CD1c-positive myeloid dendritic cell (primary cell): Measurements from ENCODE around the gene KLRF2.

ENCODE experiments used
- DNase-seq: peaks from one replicate; pipeline ENCODE4 v3.0.0-alpha.2; 2016; ENCODE audit errors: extremely low spot score

Gene KLRF2

GRCh38 chr12:9888665-9889273 is 7.5 kb downstream of the KLRF2 start:
- no peak for DNase-seq

GRCh38 chr12:9895215-9895971 is 14.1 kb downstream of the KLRF2 start:
- no peak for DNase-seq

DNA sequence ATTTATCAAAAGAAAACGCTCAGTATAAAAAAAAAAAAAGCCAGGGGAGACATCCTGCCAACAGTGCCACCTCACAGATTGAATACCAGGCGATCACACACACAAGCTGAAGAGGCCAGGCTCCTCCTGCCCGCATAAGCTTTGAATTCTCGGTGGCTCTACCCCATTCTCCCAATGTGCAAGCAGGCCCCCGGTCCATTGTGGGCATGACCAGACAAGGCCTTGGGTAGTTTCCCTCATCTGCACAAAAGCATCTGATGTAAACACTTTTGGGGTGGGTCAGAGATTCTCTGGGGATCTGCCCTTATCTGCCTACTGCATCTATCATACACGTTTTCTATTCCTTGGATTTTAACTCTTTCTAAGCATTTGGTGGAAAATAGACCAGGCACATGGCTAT is 16.2 kb downstream of the KLRF2 start:
- no peak for DNase-seq

GRCh38 chr12:9899209-9899608 is 17.9 kb downstream of the KLRF2 start:
- DNase-seq, result no peak

DNA sequence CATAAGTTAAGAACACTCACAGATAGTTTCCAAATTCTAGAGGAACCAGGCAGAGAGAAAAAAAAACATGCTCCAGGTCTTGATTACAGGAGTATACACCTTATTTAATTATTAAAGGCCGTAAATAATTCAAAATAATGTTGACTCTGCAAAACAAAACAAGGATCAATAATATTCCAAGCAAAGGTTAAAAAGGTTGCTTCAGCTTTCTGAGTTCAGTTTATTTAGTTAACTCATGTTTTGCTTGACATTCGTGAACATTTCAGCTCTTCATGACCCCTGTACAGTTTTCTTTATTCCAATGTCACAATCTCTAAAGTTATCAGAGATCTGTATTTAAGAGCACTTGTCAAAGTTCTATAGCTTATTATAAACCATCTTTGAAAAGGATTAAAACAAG is 19.6 kb downstream of the KLRF2 start:
- DNase-seq, result no peak

- DNase-seq, result no peak
Observed at GRCh38 chr12:9902539-9903228, 21.4 kb downstream of the KLRF2 start.

- peak; percentile 29 for DNase-seq
Observed at GRCh38 chr12:9906873-9907272, 25.6 kb downstream of the KLRF2 start.

- no peak for DNase-seq
Observed at GRCh38 chr12:9907769-9908168, 26.5 kb downstream of the KLRF2 start.

DNA sequence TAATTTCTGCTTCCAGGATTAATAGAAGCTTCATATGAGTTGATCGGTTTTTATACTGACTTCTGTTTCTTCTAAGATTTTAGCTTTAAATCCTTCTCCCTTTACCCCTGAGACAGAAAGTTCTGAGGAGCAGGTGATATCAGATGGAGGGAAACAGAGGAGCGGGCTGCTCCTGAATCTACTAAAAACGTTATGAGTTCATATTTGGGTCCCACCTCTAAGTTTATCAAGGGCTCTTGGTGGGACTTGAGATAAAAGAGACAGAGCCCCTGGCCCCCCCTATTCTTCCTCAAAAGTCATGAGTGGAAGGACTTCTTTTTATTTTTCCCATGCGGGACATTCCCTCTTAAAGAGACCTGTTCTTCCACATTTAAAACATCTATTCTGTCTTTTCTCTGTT is 27.1 kb downstream of the KLRF2 start:
- no peak for DNase-seq

DNA sequence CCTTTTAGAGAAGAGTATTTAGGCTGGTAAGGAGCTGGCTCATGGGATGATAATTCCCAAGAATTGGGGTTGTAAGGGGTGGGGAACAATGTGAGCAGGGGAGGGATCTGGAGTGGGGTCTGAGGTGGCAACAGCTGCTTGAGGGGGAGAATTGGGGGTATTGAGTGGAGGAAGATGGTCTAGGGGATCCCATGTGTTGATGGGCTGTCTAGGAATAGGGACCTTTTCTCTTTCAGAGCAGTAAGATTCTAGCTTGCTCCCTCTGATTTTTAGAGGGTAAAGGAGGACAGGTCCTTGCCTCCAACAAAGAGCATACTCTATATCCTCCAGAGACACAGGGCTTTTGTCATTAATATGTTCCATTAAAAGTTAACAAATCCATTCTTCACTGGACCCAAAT is 28.4 kb downstream of the KLRF2 start:
- no peak for DNase-seq

DNA sequence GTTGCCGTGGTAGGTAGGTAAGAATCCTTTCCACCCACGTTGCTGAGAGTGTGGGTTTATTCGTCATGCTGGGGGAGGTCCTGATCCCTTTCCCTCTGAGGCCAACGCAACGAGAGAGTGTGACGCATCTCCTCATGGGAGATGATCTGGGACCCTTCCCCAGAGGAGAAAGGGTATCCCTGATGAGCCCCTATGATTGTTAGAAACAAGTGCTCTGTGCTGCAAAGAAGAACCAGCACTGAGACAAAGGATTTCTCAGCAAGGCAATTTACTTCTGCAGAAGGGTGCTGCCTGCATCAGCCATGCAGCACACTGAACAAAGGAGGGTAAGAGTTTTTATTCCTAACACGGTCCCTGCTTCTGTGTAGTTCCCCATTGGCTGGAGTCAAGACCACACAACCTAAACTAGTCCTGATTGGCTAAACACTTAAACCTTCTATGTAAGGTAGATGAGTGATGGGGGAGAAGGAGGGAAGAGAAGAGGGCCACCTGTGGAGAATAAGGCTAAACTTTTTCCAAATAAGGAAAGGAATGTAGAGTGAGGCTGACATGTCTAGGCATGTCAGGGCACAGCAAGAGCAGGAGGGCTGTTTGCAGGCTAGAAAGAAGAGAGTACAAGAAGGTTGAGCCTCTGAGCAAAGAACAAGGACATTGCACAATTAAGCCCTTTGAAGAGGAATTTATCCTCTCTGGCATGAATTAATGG is 29.6 kb downstream of the KLRF2 start:
- DNase-seq, result no peak

- no peak for DNase-seq
Observed at GRCh38 chr12:9911708-9912107, 30.4 kb downstream of the KLRF2 start.

- DNase-seq, result no peak
Observed at GRCh38 chr12:9919443-9919842, 38.2 kb downstream of the KLRF2 start.

DNA sequence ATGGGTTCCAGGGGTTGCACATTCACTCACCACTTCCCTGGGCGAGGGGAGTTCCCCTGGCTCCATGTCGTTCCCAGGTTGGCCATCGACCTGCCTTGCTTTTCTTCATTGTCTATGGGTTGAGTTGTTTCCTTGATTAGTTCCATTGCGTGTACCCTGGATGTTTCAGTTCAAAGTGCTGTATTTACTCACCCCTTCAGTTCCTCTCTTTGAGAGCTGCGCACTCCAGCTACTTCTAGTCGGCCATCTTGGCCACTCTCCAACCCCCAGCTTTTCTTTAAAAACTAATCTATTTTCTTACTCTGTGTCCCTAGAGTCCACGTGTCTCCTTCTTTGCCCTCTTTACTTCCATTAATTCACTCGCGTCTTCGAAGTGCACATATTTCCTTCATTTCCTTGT is 39.2 kb downstream of the KLRF2 start:
- DNase-seq, result no peak

GRCh38 chr12:9922429-9922828 is 41.1 kb downstream of the KLRF2 start:
- no peak for DNase-seq

- peak; percentile 60 for DNase-seq
Observed at GRCh38 chr12:9925705-9926393, 44.6 kb downstream of the KLRF2 start.

- DNase-seq, result no peak
Observed at GRCh38 chr12:9926876-9927275, 45.6 kb downstream of the KLRF2 start.

DNA sequence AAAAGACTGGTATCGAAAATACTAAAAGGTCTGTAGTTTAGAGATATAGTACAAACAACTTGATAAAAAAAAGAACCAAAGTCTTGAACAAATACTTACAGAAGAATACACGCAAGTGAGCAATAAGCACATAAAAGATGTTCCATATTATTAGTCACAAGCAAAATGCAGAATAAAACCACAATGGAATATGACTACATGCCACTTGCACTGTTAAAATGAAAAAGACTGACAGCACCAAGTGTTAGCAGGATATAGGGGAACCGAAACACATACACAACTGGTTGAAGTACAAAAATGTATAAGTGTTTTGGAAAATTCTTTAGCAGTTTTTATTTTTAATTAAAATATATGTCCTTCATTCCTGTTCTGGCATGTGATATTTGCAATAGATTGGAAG is 47.3 kb downstream of the KLRF2 start:
- peak; percentile 40 for DNase-seq

DNA sequence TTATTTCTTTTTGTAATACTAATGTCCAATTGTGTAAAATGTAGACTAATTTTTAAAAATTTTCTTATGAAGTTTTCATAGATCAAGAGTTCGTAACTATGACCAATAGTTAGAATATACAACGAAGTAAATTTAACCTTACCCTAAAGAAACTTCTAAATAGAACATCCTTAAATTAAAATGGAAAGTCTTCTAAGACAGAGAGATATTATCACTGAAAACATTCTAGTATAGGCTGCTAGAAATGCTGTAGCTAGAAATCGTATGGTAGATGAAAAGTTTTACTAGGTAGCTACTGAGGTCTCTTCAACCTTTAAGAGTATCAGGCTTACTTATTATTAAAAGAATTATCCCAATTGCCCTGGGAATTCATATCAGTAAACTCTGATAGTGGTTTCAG is 50.0 kb downstream of the KLRF2 start:
- DNase-seq, result no peak

- DNase-seq, result no peak
Observed at GRCh38 chr12:9932270-9932669, 51.0 kb downstream of the KLRF2 start, which contains the start of gene CLEC2A. TSS of gene CLEC2A (minus strand) at chr12:9932370. CDS start at chr12:9932329, 41 bp downstream.

- DNase-seq, result no peak
Observed at GRCh38 chr12:9933958-9934357, 52.7 kb downstream of the KLRF2 start.

DNA sequence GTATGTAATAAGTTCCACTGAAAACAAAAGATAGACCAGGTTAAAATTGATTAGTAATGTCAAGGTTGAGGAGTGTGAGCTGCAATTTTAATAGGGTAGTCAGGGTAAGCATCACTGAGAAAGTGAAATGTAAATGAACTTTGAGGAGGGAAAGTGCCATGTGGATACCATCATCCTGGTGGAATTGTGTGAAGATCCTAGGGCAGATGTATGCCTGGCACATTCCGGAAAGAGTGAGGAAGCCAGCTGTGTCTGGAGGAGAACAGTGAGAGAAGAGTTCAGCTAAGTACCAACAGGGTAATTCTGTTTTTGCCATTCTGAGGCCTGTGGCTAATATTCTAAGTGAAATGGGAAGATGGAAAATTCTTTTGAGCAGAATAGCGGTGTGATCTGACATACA is 53.7 kb downstream of the KLRF2 start:
- no peak for DNase-seq
